PC-3 (cell line): ENCODE data around the gene DNASE2.

Experiments used
- CTCF ChIP-seq: fragments of 300-600 bp; sonication (generic); conservative IDR thresholded peaks from 2 replicates; pipeline ENCODE4 v1.5.1; 2017; ENCODE audit warnings: antibody characterized with exemption, low read depth, mild to moderate bottlenecking, low read length
- EZH2 ChIP-seq: fragments of 300-600 bp; sonication (generic); IDR thresholded peaks from one replicate; pipeline ENCODE4 v1.6.1; 2017; ENCODE audit warnings: antibody characterized with exemption, mild to moderate bottlenecking, low read length; ENCODE audit not compliant: unreplicated experiment

DNA sequence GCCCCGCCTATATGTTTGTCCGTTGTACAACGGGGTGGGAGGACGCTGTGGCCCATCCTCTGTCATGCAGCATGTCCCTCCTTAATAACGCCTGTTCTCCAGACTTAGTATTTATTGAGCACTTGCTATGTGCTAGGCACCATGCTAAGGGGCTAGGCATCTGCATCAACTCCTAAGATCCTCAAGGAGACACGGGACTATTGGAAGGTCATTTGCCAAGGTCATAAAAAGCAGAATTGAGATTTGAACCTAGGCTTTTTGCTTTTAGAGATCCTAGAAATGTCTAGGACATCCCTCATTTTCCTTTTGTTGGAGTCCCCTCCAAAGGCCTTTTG is 44.8 kb downstream of the DNASE2 start:
- TF ChIP-seq CTCF, result no peak
- TF ChIP-seq EZH2, result no peak
